Caco-2 (cell line): Measurements from ENCODE around the gene SMARCB1. TPM values are rescaled to one million over a fixed set of nuclear protein-coding genes. Genes with fewer than 3 reads are reported as not detected.

Source experiments
- BruUV-seq: library from RNA; stranded (reverse); fragments of 400-500 nt; replicated peaks from 2 replicates; lab custom pipeline; 2021; lab: Mats Ljungman, UMichigan
- CTCF ChIA-PET: fragments of 300-600 bp; sonication (Branson Sonifier 250); formaldehyde crosslinking; loops from one replicate; lab custom pipeline; 2022; ENCODE audit warnings: antibody characterized with exemption; lab: Charles Lee
- POLR2A ChIA-PET: fragments of 300-600 bp; sonication (Branson Sonifier 250); formaldehyde crosslinking; loops from one replicate; lab custom pipeline; 2022; ENCODE audit warnings: antibody characterized with exemption; lab: Charles Lee
- DNase-seq, 2 experiments: peaks; one replicate each; pipeline versions ENCODE4 v3.0.0 to v3.0.0-alpha.2; 2020 to 2022
- H3K27me3 ChIP-seq: replicated peaks from 2 replicates; pipeline ENCODE4 v1.6.0; 2011; ENCODE audit warnings: low read length; ENCODE audit not compliant: control insufficient read depth, insufficient read depth
- H3K36me3 ChIP-seq: 2 replicates; pipeline ENCODE4 v1.5.1; 2011; ENCODE audit warnings: low read length; ENCODE audit not compliant: control insufficient read depth, insufficient read depth
- H3K4me1 ChIP-seq: fragments of 250-450 bp; sonication (Bioruptor Pico); 2 replicates; pipeline ENCODE4 v1.5.1; 2020; ENCODE audit warnings: mild to moderate bottlenecking
- H3K4me3 ChIP-seq: 2 replicates; pipeline ENCODE4 v1.5.1; 2011; ENCODE audit warnings: low read depth, mild to moderate bottlenecking, control low read depth, low read length
- H3K9me3 ChIP-seq: fragments of 250-450 bp; sonication (Bioruptor Pico); 2 replicates; pipeline ENCODE4 v1.5.1; 2020; ENCODE audit warnings: mild to moderate bottlenecking, moderate library complexity
- H3K27ac Mint-ChIP-seq: one replicate; pipeline ENCODE4 v1.8.0; 2022; ENCODE audit warnings: mixed read lengths; ENCODE audit not compliant: unreplicated experiment
- H3K27me3 Mint-ChIP-seq: one replicate; pipeline ENCODE4 v1.8.0; 2022; ENCODE audit warnings: mixed read lengths; ENCODE audit not compliant: insufficient read depth, unreplicated experiment
- H3K36me3 Mint-ChIP-seq: one replicate; pipeline ENCODE4 v1.8.0; 2022; ENCODE audit warnings: mild to moderate bottlenecking, mixed read lengths; ENCODE audit not compliant: insufficient read depth, unreplicated experiment
- H3K4me1 Mint-ChIP-seq: one replicate; pipeline ENCODE4 v1.8.0; 2022; ENCODE audit warnings: low read depth, mixed read lengths; ENCODE audit not compliant: unreplicated experiment
- H3K4me3 Mint-ChIP-seq: one replicate; pipeline ENCODE4 v1.8.0; 2022; ENCODE audit warnings: mild to moderate bottlenecking, moderate library complexity, mixed read lengths; ENCODE audit not compliant: unreplicated experiment
- H3K9me3 Mint-ChIP-seq: one replicate; pipeline ENCODE4 v1.8.0; 2022; ENCODE audit warnings: mixed read lengths; ENCODE audit not compliant: unreplicated experiment
- CTCF ChIP-seq, 2 experiments: fragments of 200-600 bp in 1 of 2; IDR thresholded peaks; 1 replicate in 1 of 2; 2 replicates in 1 of 2; pipeline versions ENCODE4 v1.5.1 to v1.8.0; 2011 to 2022; ENCODE audit warnings: antibody characterized with exemption in 1 of 2, control low read depth in 1 of 2, inconsistent platforms in 1 of 2, low read depth in 1 of 2, low read length in 1 of 2, mild to moderate bottlenecking in 1 of 2, moderate library complexity in 1 of 2; ENCODE audit not compliant: insufficient read depth in 1 of 2, severe bottlenecking in 1 of 2, unreplicated experiment in 1 of 2
- intact Hi-C: fragments of 100-400 bp; cut with micrococcal nuclease; formaldehyde crosslinking; loops from one replicate; pipeline ENCODE4 v1.10.0; 2022; ENCODE audit not compliant: unreplicated experiment
- total RNA-seq: library from RNA; stranded (reverse); gene quantifications from 2 replicates; pipeline ENCODE4 v1.2.3, GENCODE V29; 2022

The SMARCB1 gene
- total RNA-seq, 1 experiment from 2014 or later, result 157 TPM

GRCh38 chr22:23801238-23801821, 14.6 kb downstream of the SMARCB1 start:
- no TSS peak for BruUV-seq
- H3K9me3 ChIP-seq, result no peaks in the 10 kb centered on the region
- CTCF ChIA-PET, result no interaction called here

GRCh38 chr22:23801886-23802377, 15.2 kb downstream of the SMARCB1 start:
- no peak for TF ChIP-seq CTCF (IDR thresholded peaks at IDR 0.05; ENCODE audit: insufficient read depth in 1 of 2, low read depth in 1 of 2, low read length in 1 of 2, severe bottlenecking in 1 of 2, unreplicated experiment in 1 of 2)
- H3K4me1 Mint-ChIP-seq, result no peaks in the 10 kb centered on the region
- no peaks in the 10 kb centered on the region for H3K4me1 ChIP-seq
- peak overlapping the region; percentile 16 for H3K27ac Mint-ChIP-seq
- CTCF ChIA-PET, result no interaction called here
- no peak overlapping the region for H3K4me3 ChIP-seq
- H3K9me3 ChIP-seq, result no peaks in the 10 kb centered on the region
- POLR2A ChIA-PET, result no interaction called here
- no peak overlapping the region for H3K4me3 Mint-ChIP-seq
- intact Hi-C loops, result no loop called here
- no peaks in the 10 kb centered on the region for H3K27me3 ChIP-seq
- H3K9me3 Mint-ChIP-seq, result no peaks in the 10 kb centered on the region
- no peaks in the 10 kb centered on the region for H3K27me3 Mint-ChIP-seq
- peaks cover 4% of the 10 kb centered on the region for H3K36me3 ChIP-seq
- peaks cover 91% of the 10 kb centered on the region for H3K36me3 Mint-ChIP-seq
- DNase-seq, result no peak
- no TSS peak for BruUV-seq

More at GRCh38 chr22:23801238-23801821, 14.6 kb downstream of the SMARCB1 start:
- no peaks in the 10 kb centered on the region for H3K4me1 Mint-ChIP-seq
- POLR2A ChIA-PET, result no interaction called here
- no peak overlapping the region for H3K4me3 ChIP-seq
- no peaks in the 10 kb centered on the region for H3K4me1 ChIP-seq
- intact Hi-C loops, result no loop called here
- no peak overlapping the region for H3K4me3 Mint-ChIP-seq
- H3K27me3 Mint-ChIP-seq, result no peaks in the 10 kb centered on the region
- peaks cover 91% of the 10 kb centered on the region for H3K36me3 Mint-ChIP-seq
- peaks cover 7% of the 10 kb centered on the region for H3K36me3 ChIP-seq
- H3K27ac Mint-ChIP-seq, result no peak overlapping the region
- no peaks in the 10 kb centered on the region for H3K27me3 ChIP-seq
- DNase-seq, result no peak
- TF ChIP-seq CTCF (IDR thresholded peaks at IDR 0.05; ENCODE audit: insufficient read depth in 1 of 2, low read depth in 1 of 2, low read length in 1 of 2, severe bottlenecking in 1 of 2, unreplicated experiment in 1 of 2), result no peak
- H3K9me3 Mint-ChIP-seq, result no peaks in the 10 kb centered on the region

GRCh38 chr22:23803001-23803819, 16.4 kb downstream of the SMARCB1 start:
- peaks cover 91% of the 10 kb centered on the region for H3K36me3 Mint-ChIP-seq

More at GRCh38 chr22:23803001-23803819, 16.4 kb downstream of the SMARCB1 start:
- Histone ChIP-seq H3K9me3 (no peaks in the 10 kb centered on the region), H3K36me3 (peaks cover 5% of the 10 kb centered on the region), H3K27me3 (no peaks in the 10 kb centered on the region), H3K4me1 (no peaks in the 10 kb centered on the region), H3K4me3 (no peak overlapping the region)
- intact Hi-C loops, result no loop called here
- Mint-ChIP-seq H3K4me3 (no peak overlapping the region), H3K9me3 (no peaks in the 10 kb centered on the region), H3K27ac (no peak overlapping the region), H3K27me3 (no peaks in the 10 kb centered on the region), H3K4me1 (no peaks in the 10 kb centered on the region)
- no TSS peak for BruUV-seq
- CTCF ChIA-PET, result no interaction called here
- no peak for DNase-seq
- POLR2A ChIA-PET, result no interaction called here
- no peak for TF ChIP-seq CTCF (IDR thresholded peaks at IDR 0.05; ENCODE audit: insufficient read depth in 1 of 2, low read depth in 1 of 2, low read length in 1 of 2, severe bottlenecking in 1 of 2, unreplicated experiment in 1 of 2)
